HCT116 (cell line): ENCODE data around the gene EIF5B.

Source experiments
- ELF1 ChIP-seq: IDR thresholded peaks from 2 replicates; pipeline ENCODE4 v1.6.1; 2012; ENCODE audit warnings: low read depth, borderline replicate concordance
- RAD21 ChIP-seq: IDR thresholded peaks from 2 replicates; pipeline ENCODE4 v1.6.1; 2012; ENCODE audit warnings: low read depth, mild to moderate bottlenecking
- REST ChIP-seq: IDR thresholded peaks from 2 replicates; pipeline ENCODE4 v1.6.1; 2012; ENCODE audit warnings: low read depth
- ZNF274 ChIP-seq: fragments of 200-500 bp; sonication (Bioruptor generic); IDR thresholded peaks from 2 replicates; pipeline ENCODE4 v1.6.1; 2014; ENCODE audit warnings: mild to moderate bottlenecking, low read depth, low read length, inconsistent platforms
- TF ChIP-seq, protein P1 (sequence below): IDR thresholded peaks from 2 replicates; pipeline ENCODE4 v1.6.1; 2012
- TF ChIP-seq, protein P2 (sequence below), 3 experiments: fragments of 200-600 bp in 1 of 3; sonication (generic) in 1 of 3; IDR thresholded peaks in 2 of 3; conservative IDR thresholded peaks in 1 of 3; 2 replicates each; pipeline ENCODE4 v1.5.1; 2012 to 2017; ENCODE audit warnings: low read depth in 2 of 3, low read length in 2 of 3, antibody characterized with exemption in 1 of 3, borderline replicate concordance in 1 of 3, control low read depth in 1 of 3, mild to moderate bottlenecking in 1 of 3, mixed read lengths in 1 of 3, mixed run types in 1 of 3, moderate library complexity in 1 of 3; ENCODE audit not compliant: insufficient read depth in 1 of 3

GRCh38 chr2:99382143-99382542 lies 45.0 kb downstream of the EIF5B start:
- TF ChIP-seq, protein P1, sequence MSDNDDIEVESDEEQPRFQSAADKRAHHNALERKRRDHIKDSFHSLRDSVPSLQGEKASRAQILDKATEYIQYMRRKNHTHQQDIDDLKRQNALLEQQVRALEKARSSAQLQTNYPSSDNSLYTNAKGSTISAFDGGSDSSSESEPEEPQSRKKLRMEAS, result no peak
- TF ChIP-seq, protein P2, sequence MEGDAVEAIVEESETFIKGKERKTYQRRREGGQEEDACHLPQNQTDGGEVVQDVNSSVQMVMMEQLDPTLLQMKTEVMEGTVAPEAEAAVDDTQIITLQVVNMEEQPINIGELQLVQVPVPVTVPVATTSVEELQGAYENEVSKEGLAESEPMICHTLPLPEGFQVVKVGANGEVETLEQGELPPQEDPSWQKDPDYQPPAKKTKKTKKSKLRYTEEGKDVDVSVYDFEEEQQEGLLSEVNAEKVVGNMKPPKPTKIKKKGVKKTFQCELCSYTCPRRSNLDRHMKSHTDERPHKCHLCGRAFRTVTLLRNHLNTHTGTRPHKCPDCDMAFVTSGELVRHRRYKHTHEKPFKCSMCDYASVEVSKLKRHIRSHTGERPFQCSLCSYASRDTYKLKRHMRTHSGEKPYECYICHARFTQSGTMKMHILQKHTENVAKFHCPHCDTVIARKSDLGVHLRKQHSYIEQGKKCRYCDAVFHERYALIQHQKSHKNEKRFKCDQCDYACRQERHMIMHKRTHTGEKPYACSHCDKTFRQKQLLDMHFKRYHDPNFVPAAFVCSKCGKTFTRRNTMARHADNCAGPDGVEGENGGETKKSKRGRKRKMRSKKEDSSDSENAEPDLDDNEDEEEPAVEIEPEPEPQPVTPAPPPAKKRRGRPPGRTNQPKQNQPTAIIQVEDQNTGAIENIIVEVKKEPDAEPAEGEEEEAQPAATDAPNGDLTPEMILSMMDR (IDR thresholded peaks at IDR 0.05 in 2 of 3, conservative IDR thresholded peaks at IDR 0.05 in 1 of 3; ENCODE audit: borderline replicate concordance in 1 of 3, insufficient read depth in 1 of 3, low read depth in 2 of 3, low read length in 2 of 3), result no peak
- no peak for TF ChIP-seq RAD21
- TF ChIP-seq ELF1, result no peak
- no peak for TF ChIP-seq ZNF274
- no peak for TF ChIP-seq REST
